ENCODE data around the gene SMYD2.

The SMYD2 gene

GRCh38 chr1:214282630-214283242, 1.8 kb downstream of the SMYD2 start:
- H2BK15ac ChIP-seq (ENCODE audit: low read length), result no peak overlapping the region
- no peak overlapping the region for H3K4me2 ChIP-seq (ENCODE audit: insufficient read depth, low read length, poor library complexity, severe bottlenecking)
- no peak overlapping the region for H2BK12ac ChIP-seq (ENCODE audit: low read length)
- H4K8ac ChIP-seq (ENCODE audit: low read depth, low read length), result no peak overlapping the region
- H3K14ac ChIP-seq (ENCODE audit: low read length), result no peak overlapping the region
- H3K36me3 ChIP-seq (replicated peaks in 1 of 2; ENCODE audit: control insufficient read depth in 2 of 2, insufficient read depth in 2 of 2, low read length in 2 of 2), result peaks cover 0 to 12% of the 10 kb centered on the region in 2 donors
- no peak overlapping the region for H2BK5ac ChIP-seq (ENCODE audit: low read length)
- no peak overlapping the region for H2BK120ac ChIP-seq (ENCODE audit: low read depth, low read length)
- H3K9ac ChIP-seq (ENCODE audit: low read depth, low read length, poor library complexity), result no peak overlapping the region
- DNase-seq (ENCODE audit: low spot score), result no peak
- H4K91ac ChIP-seq (ENCODE audit: low read depth, low read length, poor library complexity), result no peak overlapping the region
- no peaks in the 10 kb centered on the region for H3K9me3 ChIP-seq (replicated peaks in 1 of 2; ENCODE audit: control insufficient read depth in 2 of 2, insufficient read depth in 1 of 2, low read depth in 1 of 2, low read length in 2 of 2)
- H2AK5ac ChIP-seq (ENCODE audit: low read depth, low read length), result no peak overlapping the region
- H3K18ac ChIP-seq (ENCODE audit: low read length), result no peak overlapping the region
- H3K23ac ChIP-seq (ENCODE audit: low read depth, low read length, poor library complexity), result no peak overlapping the region
- H3K4ac ChIP-seq (ENCODE audit: low read length), result no peak overlapping the region
- no peak overlapping the region for H3K27ac ChIP-seq (replicated peaks; ENCODE audit: low read length)
- WGBS, 2 donors (ENCODE audit: extremely low coverage in 2 of 2, insufficient read length in 2 of 2, insufficient replicate concordance in 1 of 2), result no CpG with 5 or more reads among the region's 9 CpGs
- no peaks in the 10 kb centered on the region for H3K79me1 ChIP-seq (ENCODE audit: low read depth, low read length)
- H3K4me3 ChIP-seq (ENCODE audit: low read length in 2 of 2), result no peak overlapping the region
- H2AFZ ChIP-seq (ENCODE audit: low read length), result no peak overlapping the region
- H3K27me3 ChIP-seq (ENCODE audit: control insufficient read depth in 3 of 3, insufficient read depth in 3 of 3, low read depth in 1 of 3, low read length in 3 of 3), result peaks cover 0 to 7% (median 0%) of the 10 kb centered on the region in 3 experiments
- peaks cover 3 to 8% of the 10 kb centered on the region in 2 donors for H3K4me1 ChIP-seq (ENCODE audit: control insufficient read depth in 2 of 2, insufficient read depth in 1 of 2, low read depth in 1 of 2, low read length in 2 of 2)

- no peak overlapping the region for H3K14ac ChIP-seq (ENCODE audit: low read length)
- no peak overlapping the region for H3K4ac ChIP-seq (ENCODE audit: low read length)
- no peak overlapping the region for H3K4me2 ChIP-seq (ENCODE audit: insufficient read depth, low read length, poor library complexity, severe bottlenecking)
- H2BK120ac ChIP-seq (ENCODE audit: low read depth, low read length), result no peak overlapping the region
- no peak overlapping the region for H3K4me3 ChIP-seq (ENCODE audit: low read length in 2 of 2)
- no peaks in the 10 kb centered on the region for H3K79me1 ChIP-seq (ENCODE audit: low read depth, low read length)
- no peaks in the 10 kb centered on the region for H3K36me3 ChIP-seq (replicated peaks in 1 of 2; ENCODE audit: control insufficient read depth in 2 of 2, insufficient read depth in 2 of 2, low read length in 2 of 2)
- no peak overlapping the region for H2BK15ac ChIP-seq (ENCODE audit: low read length)
- H3K4me1 ChIP-seq (ENCODE audit: control insufficient read depth in 2 of 2, insufficient read depth in 1 of 2, low read depth in 1 of 2, low read length in 2 of 2), result peaks cover 11 to 25% of the 10 kb centered on the region in 2 donors
- no peak overlapping the region for H3K18ac ChIP-seq (ENCODE audit: low read length)
- no peak for DNase-seq (ENCODE audit: low spot score)
- no peaks in the 10 kb centered on the region for H3K9me3 ChIP-seq (replicated peaks in 1 of 2; ENCODE audit: control insufficient read depth in 2 of 2, insufficient read depth in 1 of 2, low read depth in 1 of 2, low read length in 2 of 2)
- peaks cover 0 to 7% (median 0%) of the 10 kb centered on the region in 3 experiments for H3K27me3 ChIP-seq (ENCODE audit: control insufficient read depth in 3 of 3, insufficient read depth in 3 of 3, low read depth in 1 of 3, low read length in 3 of 3)
- H4K8ac ChIP-seq (ENCODE audit: low read depth, low read length), result no peak overlapping the region
- no peak overlapping the region for H2AFZ ChIP-seq (ENCODE audit: low read length)
- H3K23ac ChIP-seq (ENCODE audit: low read depth, low read length, poor library complexity), result no peak overlapping the region
- no CpG with 5 or more reads among the region's 7 CpGs for WGBS, 2 donors (ENCODE audit: extremely low coverage in 2 of 2, insufficient read length in 2 of 2, insufficient replicate concordance in 1 of 2)
- H3K9ac ChIP-seq (ENCODE audit: low read depth, low read length, poor library complexity), result no peak overlapping the region
- H2BK5ac ChIP-seq (ENCODE audit: low read length), result no peak overlapping the region
- H4K91ac ChIP-seq (ENCODE audit: low read depth, low read length, poor library complexity), result no peak overlapping the region
- H2AK5ac ChIP-seq (ENCODE audit: low read depth, low read length), result no peak overlapping the region
- H3K27ac ChIP-seq (replicated peaks; ENCODE audit: low read length), result no peak overlapping the region
- no peak overlapping the region for H2BK12ac ChIP-seq (ENCODE audit: low read length)
Measured at GRCh38 chr1:214285610-214286440, 4.9 kb downstream of the SMYD2 start.

- no peak overlapping the region for H3K27ac ChIP-seq (replicated peaks; ENCODE audit: low read length)
- H2AK5ac ChIP-seq (ENCODE audit: low read depth, low read length), result no peak overlapping the region
- peaks cover 7 to 18% of the 10 kb centered on the region in 2 donors for H3K4me1 ChIP-seq (ENCODE audit: control insufficient read depth in 2 of 2, insufficient read depth in 1 of 2, low read depth in 1 of 2, low read length in 2 of 2)
- no peaks in the 10 kb centered on the region for H3K79me1 ChIP-seq (ENCODE audit: low read depth, low read length)
- no peaks in the 10 kb centered on the region for H3K27me3 ChIP-seq (ENCODE audit: control insufficient read depth in 3 of 3, insufficient read depth in 3 of 3, low read depth in 1 of 3, low read length in 3 of 3)
- H2BK5ac ChIP-seq (ENCODE audit: low read length), result no peak overlapping the region
- H3K9me3 ChIP-seq (replicated peaks in 1 of 2; ENCODE audit: control insufficient read depth in 2 of 2, insufficient read depth in 1 of 2, low read depth in 1 of 2, low read length in 2 of 2), result no peaks in the 10 kb centered on the region
- no CpG with 5 or more reads among the region's 6 CpGs for WGBS, 2 donors (ENCODE audit: extremely low coverage in 2 of 2, insufficient read length in 2 of 2, insufficient replicate concordance in 1 of 2)
- H2BK12ac ChIP-seq (ENCODE audit: low read length), result no peak overlapping the region
- H4K91ac ChIP-seq (ENCODE audit: low read depth, low read length, poor library complexity), result no peak overlapping the region
- no peak overlapping the region for H3K4me3 ChIP-seq (ENCODE audit: low read length in 2 of 2)
- no peak overlapping the region for H3K4ac ChIP-seq (ENCODE audit: low read length)
- no peak overlapping the region for H3K4me2 ChIP-seq (ENCODE audit: insufficient read depth, low read length, poor library complexity, severe bottlenecking)
- H2BK120ac ChIP-seq (ENCODE audit: low read depth, low read length), result no peak overlapping the region
- no peak overlapping the region for H4K8ac ChIP-seq (ENCODE audit: low read depth, low read length)
- no peak overlapping the region for H2AFZ ChIP-seq (ENCODE audit: low read length)
- H3K9ac ChIP-seq (ENCODE audit: low read depth, low read length, poor library complexity), result no peak overlapping the region
- DNase-seq (ENCODE audit: low spot score), result no peak
- no peak overlapping the region for H3K14ac ChIP-seq (ENCODE audit: low read length)
- H3K18ac ChIP-seq (ENCODE audit: low read length), result no peak overlapping the region
- H3K36me3 ChIP-seq (replicated peaks in 1 of 2; ENCODE audit: control insufficient read depth in 2 of 2, insufficient read depth in 2 of 2, low read length in 2 of 2), result no peaks in the 10 kb centered on the region
- H3K23ac ChIP-seq (ENCODE audit: low read depth, low read length, poor library complexity), result no peak overlapping the region
- H2BK15ac ChIP-seq (ENCODE audit: low read length), result no peak overlapping the region
Measured at GRCh38 chr1:214287884-214288283, 6.9 kb downstream of the SMYD2 start.

- H2BK5ac ChIP-seq (ENCODE audit: low read length), result no peak overlapping the region
- no peak overlapping the region for H2AFZ ChIP-seq (ENCODE audit: low read length)
- H3K4me1 ChIP-seq (ENCODE audit: control insufficient read depth in 2 of 2, insufficient read depth in 1 of 2, low read depth in 1 of 2, low read length in 2 of 2), result peaks cover 7 to 18% of the 10 kb centered on the region in 2 donors
- H3K4me3 ChIP-seq (ENCODE audit: low read length in 2 of 2), result peak overlapping the region in 1 of 2 donors; percentile 27
- H3K9ac ChIP-seq (ENCODE audit: low read depth, low read length, poor library complexity), result no peak overlapping the region
- H2BK12ac ChIP-seq (ENCODE audit: low read length), result no peak overlapping the region
- no peak overlapping the region for H3K4me2 ChIP-seq (ENCODE audit: insufficient read depth, low read length, poor library complexity, severe bottlenecking)
- no peaks in the 10 kb centered on the region for H3K36me3 ChIP-seq (replicated peaks in 1 of 2; ENCODE audit: control insufficient read depth in 2 of 2, insufficient read depth in 2 of 2, low read length in 2 of 2)
- H2AK5ac ChIP-seq (ENCODE audit: low read depth, low read length), result no peak overlapping the region
- H3K9me3 ChIP-seq (replicated peaks in 1 of 2; ENCODE audit: control insufficient read depth in 2 of 2, insufficient read depth in 1 of 2, low read depth in 1 of 2, low read length in 2 of 2), result no peaks in the 10 kb centered on the region
- H2BK120ac ChIP-seq (ENCODE audit: low read depth, low read length), result no peak overlapping the region
- no peak for DNase-seq (ENCODE audit: low spot score)
- no CpG with 5 or more reads among the region's 7 CpGs for WGBS, 2 donors (ENCODE audit: extremely low coverage in 2 of 2, insufficient read length in 2 of 2, insufficient replicate concordance in 1 of 2)
- H3K4ac ChIP-seq (ENCODE audit: low read length), result no peak overlapping the region
- H2BK15ac ChIP-seq (ENCODE audit: low read length), result no peak overlapping the region
- no peaks in the 10 kb centered on the region for H3K27me3 ChIP-seq (ENCODE audit: control insufficient read depth in 3 of 3, insufficient read depth in 3 of 3, low read depth in 1 of 3, low read length in 3 of 3)
- no peak overlapping the region for H3K14ac ChIP-seq (ENCODE audit: low read length)
- no peak overlapping the region for H3K27ac ChIP-seq (replicated peaks; ENCODE audit: low read length)
- no peaks in the 10 kb centered on the region for H3K79me1 ChIP-seq (ENCODE audit: low read depth, low read length)
- no peak overlapping the region for H3K23ac ChIP-seq (ENCODE audit: low read depth, low read length, poor library complexity)
- H4K91ac ChIP-seq (ENCODE audit: low read depth, low read length, poor library complexity), result no peak overlapping the region
- no peak overlapping the region for H4K8ac ChIP-seq (ENCODE audit: low read depth, low read length)
- H3K18ac ChIP-seq (ENCODE audit: low read length), result no peak overlapping the region
Measured at GRCh38 chr1:214289574-214290272, 8.8 kb downstream of the SMYD2 start.
